Cerebellar cortex (tissue), 1 donor: Measurements from ENCODE around the gene IFT88.
"Not testable (repeated sequence)": the region's sequence is repeated elsewhere in the genome, so short reads cannot be mapped to it uniquely, and the experiment has no call there.

Source experiments
- DNase-seq: peaks from one replicate; pipeline ENCODE4 v3.0.0-alpha.2; 2015; ENCODE audit warnings: low spot score

Gene IFT88

DNA sequence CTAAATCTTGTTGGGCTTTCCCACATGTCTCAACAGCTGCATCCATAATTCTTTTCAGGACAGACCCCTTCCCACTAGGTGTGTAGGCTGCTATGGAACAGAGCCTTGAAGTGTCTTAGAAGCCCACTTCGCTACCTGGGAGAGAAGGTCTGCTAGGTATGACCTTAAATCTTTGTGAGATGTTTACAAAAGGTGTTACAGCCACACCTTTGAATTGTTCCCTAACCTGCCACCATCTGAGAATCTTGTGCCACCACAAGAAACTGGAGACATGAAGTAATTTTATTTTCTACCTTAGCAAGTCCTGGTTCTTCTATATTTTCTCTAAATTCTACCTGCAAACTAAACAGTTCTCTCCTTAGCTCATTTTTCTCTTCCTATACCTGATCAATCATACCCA lies 69.1 kb downstream of the IFT88 start:
- DNase-seq: no peak

DNA sequence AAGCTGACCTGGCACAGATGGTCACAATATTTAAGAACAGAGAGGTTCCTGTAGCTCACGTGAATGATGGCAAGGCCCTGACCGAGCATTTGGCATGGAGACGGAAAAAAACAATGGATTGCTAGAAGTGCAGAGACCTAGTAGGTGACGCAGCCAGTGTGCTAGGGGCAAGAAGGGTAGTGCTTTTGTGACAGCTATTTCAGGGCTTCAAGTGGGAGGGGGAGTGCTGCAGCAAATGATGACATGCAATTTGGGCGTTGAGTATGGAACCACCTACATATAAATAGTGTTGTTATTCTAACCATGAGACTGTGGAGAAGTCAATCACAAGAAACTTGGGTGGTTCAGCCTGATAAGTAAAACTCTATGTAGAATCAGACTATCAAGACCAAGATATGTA lies 70.9 kb downstream of the IFT88 start:
- no peak for DNase-seq

DNA sequence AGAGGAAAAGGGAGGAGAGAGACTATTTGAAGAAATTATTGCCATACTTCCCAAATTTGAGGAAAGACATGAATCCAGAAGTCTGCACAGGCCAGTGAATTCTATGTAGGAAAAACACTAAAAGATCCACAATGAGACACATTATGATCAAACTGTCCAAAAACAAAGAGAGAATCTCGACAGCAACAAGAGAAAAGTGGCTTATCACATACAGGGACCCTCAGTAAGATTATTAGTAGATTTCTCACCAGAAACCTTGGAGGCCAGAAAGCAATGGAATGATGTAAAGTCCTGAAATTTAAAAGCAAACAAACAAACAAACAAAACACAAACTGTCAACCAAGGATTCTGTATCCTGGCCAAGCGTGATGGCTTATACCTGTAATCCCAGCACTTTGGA lies 80.8 kb downstream of the IFT88 start:
- no peak for DNase-seq

DNA sequence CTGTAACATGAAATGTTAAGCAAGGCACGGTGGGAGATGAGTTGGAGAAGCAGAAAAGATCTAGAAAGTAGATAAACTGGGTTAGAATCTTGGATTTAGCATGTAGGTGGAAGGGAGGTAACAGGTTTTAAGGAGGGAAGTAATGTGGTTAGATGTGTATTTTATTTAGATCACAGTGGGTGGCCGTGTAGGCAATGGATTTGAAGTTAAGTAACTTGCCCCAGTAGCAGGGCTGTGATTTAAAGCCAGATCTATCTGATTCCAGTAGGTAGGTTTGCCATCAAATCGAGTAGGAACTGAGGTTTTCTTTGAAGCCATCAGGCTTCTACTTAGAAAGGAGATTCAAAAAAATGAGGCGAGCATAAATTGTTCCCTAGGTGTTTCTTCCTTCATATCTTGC lies 86.0 kb downstream of the IFT88 start:
- no peak for DNase-seq

DNA sequence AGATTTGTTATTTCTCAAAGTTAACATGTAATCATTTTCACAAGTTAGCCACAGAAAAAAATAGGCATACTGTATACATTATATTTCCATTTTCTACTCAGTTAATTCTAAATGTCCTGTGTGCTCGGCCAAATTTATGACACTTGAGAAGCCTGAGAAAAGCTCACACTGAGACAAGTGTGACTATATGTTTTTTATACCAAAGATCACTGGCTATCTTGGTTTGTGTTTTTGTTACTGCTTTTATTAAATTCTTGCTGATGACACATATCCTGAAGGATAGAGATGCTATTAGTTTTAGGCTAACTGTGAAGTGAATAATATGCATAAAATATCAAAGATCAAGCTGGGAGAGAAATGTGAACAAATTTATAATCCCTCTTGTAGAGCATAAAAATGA lies 87.2 kb downstream of the IFT88 start:
- DNase-seq: no peak

DNA sequence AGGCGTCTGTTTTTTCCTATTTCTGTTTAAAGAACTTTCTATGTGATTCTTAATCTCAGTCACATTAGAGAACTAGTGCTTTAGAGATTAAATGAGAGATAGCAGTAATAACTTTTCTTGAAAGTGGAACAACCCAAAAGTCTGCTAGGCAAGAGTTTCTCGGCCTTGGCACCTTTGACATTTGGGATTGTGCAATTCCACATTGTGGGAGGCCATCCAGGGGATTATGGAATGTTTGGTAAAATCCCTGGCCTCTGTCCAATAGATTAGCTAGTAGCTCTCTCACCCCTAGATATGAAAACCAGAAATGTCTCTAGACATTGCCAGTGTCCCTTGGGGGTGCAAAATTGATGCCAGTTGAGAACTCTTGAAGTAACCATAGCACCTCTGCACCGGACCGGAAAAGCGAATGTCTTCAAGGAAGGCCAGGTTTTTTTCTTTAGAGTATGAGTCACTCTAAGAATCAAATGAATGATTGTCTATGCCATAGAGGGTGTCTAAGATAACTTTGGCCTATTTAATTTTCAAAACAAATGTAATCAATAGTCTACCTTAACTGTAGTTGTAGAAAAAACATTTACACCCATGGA lies 91.6 kb downstream of the IFT88 start:
- no peak for DNase-seq

DNA sequence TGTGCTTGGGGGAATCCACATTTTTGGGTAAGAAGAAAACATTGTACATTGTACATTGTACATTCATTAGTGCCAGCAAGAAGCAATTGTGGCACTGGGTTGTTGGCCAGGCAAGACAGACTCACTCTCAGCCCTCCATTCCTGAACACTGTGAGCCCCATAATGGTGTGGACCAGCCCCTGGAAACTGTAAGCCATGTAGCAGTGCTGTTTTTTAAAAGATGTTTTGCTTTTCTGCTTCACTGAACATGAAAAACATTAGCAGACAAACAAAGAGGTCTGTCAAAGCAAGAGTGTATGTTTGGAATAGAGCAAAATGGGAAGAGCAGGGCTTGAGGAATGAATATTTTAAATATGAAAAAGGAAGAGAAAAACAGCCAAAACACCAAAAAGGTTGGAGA lies 97.4 kb downstream of the IFT88 start:
- peak; percentile 6 for DNase-seq

DNA sequence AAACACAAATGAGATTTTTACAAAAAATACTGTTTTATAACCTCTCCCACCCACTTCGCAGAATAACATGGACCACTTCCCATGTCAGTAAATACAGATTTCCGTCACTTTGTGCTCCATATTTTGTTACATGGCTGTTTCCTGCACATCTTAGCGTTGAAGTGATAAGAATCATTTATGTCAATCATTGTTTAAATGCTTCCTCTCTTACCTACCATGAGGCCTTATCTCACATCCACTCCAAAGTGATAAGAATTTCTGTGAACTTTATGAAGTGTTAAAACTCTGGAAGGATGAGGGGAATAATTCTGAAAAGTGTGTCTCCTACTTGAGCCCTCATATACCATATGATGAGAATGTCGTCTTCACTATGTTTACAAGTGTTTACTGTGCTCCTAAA lies 100.0 kb downstream of the IFT88 start:
- DNase-seq: no peak

DNA sequence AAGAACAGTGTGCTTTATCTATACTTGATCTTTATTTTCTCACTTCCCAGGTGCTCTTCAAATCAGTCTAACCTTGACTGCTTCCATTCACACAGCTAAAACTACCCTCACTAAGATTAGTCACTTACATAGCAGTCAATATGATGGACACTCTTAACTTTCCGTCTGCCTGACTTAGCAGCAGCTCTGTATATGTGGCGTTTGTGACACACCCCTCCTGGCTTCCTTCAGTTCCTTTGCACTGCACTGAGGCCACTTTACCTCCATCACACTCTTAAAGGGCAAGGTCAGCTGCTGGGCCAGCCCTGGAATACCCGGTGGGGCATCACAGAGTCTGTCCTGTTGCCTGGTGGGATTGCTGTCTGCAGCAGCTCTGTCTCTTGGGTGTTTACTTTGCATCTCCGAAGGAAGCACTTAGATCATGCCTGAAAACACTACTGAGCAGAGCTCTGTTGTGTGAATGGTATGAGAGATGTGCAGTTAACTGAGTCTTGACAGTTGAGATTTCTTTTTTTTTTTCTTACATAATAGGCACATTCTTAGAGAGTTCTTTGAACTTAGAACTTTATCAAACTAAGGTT lies 101.0 kb downstream of the IFT88 start:
- DNase-seq: no peak

DNA sequence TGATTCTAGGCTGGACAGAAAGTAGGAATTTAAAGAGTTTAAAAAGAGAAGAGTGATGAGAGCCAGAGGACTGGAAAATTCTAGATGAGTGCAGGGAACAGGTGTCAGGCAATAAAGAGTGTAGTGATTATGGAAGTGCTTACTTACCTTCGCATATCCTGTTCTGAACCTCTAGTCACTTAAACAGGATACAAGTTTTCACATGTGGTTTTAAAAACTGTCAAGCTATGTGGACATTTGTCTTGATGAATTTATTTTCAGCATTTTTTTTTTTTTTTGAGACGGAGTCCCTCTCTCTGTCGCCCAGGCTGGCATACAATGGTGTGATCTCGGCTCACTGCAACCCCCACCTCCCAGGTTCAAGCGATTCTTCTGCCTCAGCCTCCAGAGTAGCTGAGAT lies 102.2 kb downstream of the IFT88 start:
- DNase-seq: no peak

DNA sequence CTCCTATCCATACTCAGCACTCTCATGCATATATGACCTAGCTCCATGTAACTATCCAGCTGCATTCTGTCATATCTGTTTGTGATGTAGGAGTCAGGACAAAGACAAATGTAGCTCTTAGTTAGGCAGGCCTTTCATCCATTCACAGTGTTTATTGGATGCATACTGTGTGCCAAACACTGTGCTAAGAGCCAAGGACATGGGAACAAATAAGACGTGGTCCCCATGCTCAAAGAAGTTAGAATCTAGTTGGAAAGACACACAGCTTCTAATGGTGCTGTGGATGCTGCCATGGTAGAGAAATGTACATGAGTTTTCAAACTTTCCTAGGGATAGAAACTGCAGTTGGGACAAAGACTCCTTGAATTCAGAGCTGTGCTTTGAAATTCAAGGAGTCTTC lies 104.8 kb downstream of the IFT88 start:
- peak; percentile 13 for DNase-seq

DNA sequence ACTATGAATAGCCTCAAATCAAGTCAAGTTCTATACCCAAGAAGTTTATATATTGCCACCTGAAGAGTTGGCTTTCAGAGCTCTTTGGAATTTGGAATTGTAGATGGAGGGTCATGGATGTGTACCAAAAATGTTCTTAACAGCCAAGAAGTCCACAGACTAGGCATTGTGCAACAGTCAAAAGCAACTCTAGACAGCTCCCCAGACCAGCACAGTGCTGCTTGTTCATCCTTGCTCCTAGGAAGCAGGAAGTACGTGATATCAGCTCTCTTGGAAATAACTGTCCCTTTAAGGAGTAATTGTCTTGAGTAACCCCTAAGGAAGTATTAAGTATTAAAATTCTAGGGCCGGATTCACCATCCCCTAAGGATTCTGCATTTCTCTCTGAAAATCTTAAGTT lies 105.8 kb downstream of the IFT88 start:
- DNase-seq: no peak

DNA sequence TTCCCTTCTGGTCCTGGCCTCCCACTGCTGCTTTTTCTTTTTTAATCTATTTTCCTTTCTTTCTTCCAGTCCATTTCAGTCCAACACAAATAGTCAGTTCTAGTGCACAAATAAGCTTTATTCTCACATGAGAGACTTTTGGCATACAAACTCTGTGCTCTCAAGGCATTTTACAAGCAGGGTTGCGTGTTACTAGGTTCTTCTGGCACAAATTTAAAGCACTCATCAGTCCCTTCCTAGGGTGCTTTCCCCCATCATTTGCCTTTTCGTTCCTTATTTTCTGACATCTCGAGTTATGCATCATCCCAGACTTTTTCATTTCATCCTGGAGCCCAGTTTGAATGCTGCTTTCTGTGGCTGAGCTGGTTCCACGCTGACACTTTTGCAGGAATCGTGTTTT lies 106.8 kb downstream of the IFT88 start:
- peak; percentile 8 for DNase-seq

DNA sequence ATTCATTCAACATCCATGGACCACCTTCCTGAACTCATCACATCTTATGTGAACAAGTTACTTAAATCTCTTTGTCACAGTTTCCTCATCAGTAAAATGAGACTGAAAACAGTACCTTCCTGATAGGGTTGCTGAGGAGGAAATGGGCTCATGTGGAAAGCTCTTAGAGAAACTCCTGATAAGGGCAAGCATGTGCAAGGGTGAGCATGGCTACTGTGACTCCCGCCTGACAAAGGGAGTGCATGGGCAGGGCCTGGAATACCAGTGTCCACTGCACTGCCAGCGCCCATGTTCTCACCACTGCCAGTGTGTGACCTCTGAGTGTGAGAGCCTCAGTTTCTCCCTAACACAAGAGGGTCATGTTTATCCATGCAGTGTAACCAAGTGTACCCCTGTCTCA lies 109.3 kb downstream of the IFT88 start:
- no peak for DNase-seq

DNA sequence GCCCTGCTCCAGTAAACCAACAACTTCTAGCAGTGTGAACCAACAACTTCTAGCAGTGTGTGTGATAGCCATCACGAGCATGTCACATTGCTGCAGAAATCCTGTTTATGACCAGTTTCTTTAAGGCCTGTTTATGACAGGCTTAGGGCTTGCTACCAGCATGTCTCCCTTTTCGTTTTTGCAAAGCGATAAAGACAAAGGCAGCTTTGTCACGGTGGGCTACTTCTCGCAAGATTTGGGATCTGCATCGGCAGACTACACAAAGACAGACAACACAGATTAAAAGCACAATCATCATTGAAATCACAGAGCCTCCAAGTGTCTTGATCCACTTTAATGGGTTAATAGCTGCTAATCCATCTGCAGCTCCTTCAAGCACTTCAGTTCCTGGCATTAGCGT lies 111.6 kb downstream of the IFT88 start:
- not testable (repeated sequence) for DNase-seq

DNA sequence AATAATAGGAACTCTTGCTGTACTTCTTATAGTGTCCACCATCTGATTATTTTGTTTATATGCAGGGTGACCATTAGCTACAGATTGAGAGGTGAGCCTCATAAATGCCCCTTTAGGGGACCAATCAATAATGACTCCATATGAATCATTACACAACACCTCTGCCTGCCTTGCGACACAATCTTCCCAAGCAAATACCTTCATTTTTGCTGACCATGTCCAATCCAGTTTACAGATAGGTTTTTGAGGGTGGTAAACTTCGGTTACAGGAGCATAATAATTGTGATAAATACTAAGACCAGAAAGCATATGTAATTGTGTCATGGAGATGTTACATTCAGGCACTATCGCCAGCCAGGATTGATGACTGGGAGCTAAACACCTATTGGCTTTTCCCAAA lies 112.9 kb downstream of the IFT88 start:
- DNase-seq: no peak

DNA sequence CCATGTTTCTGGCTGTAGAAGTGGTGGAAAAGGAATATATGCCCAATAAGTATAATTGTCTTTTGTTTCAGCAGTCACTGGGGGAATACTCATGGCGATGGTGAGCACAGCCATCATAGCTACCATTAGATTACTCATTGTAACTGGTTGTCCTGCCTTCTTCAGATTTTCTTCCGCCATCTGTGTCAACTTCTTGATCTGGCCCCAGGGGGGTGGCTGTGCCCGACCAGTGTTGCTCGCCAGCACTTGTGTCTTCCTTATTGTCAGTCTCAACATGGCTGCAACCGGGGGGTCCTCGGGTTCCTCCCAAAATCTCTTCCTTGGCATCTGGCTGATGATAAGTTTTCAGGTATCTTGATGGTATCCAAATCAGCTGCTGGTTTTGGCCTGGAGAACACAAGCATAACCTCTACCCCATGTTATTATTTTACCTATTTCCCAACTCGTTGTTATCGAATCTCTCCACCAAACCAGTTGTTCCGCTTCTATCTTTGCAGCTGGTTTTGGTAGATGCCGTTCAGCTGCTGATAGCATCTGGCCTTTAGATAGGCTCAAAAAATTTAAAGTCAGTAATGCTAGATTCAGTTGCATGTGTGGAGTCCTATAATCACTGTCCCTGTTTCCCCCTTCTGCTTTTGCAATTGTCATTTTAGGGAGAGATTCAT lies 113.6 kb downstream of the IFT88 start:
- no peak for DNase-seq

DNA sequence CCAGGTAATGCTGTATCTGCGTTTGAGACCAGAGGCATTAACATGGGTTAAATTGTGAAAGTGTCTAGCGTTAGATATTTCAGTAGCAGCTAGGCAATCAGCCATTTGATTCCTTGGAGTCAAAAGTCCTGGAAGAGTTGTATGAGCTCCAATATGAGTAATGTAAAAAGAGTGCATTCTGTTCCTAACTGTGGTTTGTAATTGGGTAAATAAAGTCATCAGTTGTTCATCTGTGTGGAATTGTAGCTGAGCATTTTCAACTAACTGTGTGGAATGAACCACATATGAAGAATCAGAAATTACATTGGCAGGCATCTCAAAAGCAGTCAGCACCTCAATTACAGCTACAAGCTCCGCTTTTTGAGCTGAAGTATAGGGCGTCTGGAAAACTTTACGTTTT lies 114.5 kb downstream of the IFT88 start:
- not testable (repeated sequence) for DNase-seq

DNA sequence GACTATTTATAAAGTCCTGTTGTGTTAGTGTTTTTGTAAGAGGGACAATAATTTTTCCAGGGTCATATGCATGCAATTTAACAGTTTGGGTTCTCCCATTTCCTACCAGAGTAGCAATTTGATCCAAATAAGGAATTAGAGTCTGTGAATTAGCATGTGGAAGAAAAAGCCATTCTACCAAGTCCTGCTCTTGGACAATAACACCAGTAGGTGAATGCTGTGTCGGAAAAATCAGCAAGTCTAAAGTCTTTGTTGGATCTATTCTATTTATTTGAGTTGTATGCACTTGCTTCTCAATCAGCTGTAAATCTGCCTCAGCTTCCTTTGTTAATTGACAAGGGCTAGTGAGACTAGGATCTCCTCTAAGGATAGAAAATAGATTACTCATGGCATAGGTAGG lies 115.1 kb downstream of the IFT88 start:
- DNase-seq: no peak

DNA sequence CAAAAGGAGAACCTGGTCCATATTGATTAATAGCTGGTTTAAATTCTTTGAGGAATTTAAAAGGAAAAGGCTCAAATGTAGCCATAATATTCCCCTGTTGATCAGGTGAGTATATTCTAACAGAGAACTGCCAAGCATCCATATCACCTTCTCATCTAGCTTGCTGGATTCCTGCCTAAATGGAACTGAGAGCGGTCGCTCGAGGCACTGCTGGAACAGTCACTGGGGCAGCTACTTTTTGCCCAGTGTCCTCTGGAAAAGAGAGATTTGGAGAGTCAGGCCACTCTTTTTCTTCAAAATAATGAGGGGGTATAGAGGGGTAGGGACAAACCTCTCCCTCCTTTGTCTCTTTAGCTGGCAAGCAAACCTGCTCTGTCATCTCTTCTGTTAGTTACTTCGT lies 117.1 kb downstream of the IFT88 start:
- DNase-seq: no peak

DNA sequence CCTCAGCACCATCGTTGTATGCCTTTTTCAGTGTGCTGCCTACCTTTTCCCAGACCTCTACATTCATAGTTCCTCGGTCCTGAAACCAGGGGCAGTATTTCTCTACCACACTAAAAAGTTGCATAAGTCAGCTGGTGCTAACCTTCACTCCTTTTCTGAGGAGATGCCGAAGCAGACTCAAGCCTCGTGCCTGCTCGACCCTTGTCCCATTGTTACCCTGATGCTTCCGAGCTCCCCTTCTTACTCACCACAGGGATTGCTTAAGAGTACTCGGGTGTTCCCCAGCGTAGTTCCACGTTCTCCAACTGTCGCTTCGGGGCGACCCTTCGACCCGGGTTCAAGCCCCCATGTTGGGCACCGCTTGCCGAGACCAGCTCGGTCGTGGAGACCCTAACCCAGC lies 117.6 kb downstream of the IFT88 start:
- DNase-seq: no peak

DNA sequence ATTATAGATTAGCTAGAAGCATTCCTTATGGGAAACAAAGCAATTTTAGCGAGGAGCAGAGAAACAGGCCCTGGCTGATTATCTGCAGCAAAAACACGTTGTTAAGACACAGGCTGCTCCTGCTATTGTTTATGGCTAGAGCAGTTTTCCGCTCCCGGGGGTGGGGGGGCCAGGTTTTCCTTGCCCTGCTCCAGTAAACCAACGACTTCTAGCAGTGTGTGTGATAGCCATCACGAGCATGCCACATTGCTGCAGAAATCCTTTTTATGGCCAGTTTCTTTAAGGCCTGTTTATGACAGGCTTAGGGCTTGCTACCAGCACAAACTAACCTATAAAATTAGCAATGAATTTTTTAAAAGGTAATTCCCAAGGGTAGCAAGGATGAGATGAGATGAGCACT lies 118.1 kb downstream of the IFT88 start:
- no peak for DNase-seq

DNA sequence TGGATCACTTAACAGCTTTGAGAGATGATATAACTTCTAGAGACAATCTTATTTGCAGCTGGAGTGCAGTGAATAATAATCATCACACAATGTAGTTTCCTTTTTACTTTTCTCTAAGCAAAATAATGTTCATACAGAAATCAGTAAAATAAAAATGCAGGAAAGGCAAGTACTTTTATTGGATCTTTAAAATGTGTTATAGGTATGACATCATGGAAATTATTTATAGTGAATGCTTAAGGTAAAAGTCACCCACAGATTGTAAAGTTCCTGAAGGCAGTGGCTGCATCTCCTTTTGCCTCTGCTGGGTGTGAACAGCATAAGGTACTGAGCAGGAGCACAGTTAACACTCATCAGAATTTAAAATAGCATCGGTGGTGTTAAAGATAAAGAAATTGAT lies 119.2 kb downstream of the IFT88 start:
- DNase-seq: no peak
